GM21360 (cell line): Measurements from ENCODE around the gene CCL4L2.
A peak's percentile ranks its signal among the peaks of the same experiment; 100 is the strongest.
"Not testable (repeated sequence)": the region's sequence is repeated elsewhere in the genome, so short reads cannot be mapped to it uniquely, and the experiment has no call there.

ENCODE experiments used
- ATAC-seq: cut with Tn5 transposase; IDR thresholded peaks from one replicate; pipeline ENCODE4 v1.9.1; 2021; ENCODE audit warnings: mild to moderate bottlenecking, moderate library complexity; ENCODE audit not compliant: unreplicated experiment

The CCL4L2 gene

DNA sequence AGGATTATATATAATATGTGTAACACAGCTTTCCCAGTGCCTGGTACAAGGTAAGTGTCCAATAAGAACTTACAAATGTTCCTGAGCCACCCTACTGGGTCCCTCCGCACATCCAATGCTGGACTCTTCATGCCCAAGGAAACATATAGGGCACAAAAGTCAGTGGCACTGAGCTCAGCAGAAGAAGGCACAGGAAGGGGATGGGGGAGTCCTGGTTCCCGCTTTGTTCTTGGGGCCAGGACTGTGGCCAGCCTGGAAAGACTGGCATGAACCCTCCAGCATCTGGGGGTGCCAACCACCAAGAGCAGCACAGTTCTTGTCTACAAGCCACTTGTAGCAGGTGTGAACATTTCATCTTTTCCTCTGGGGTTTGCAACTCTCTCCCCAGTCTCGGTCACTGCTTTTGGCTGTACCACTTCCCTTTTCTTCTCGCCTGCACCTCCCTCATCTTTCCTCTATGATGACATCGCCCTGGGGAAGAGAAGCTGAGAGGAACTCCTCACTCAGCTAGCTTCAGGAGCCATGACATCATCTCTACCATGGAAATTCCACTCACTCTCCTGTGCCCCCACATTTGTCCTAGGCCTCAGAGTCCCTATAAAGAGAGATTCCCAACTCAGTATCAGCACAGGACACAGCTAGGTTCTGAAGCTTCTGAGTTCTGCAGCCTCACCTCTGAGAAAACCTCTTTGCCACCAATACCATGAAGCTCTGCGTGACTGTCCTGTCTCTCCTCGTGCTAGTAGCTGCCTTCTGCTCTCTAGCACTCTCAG, at the start of gene CCL4L2:
TSS of gene CCL4L2 (plus strand) at position 625 of the 773 bp plus-strand sequence.
- ATAC-seq, result peak; percentile 52

GRCh38 chr17:36168836-36169235, 42.0 kb upstream of the CCL4L2 start:
- not testable (repeated sequence) for ATAC-seq

DNA sequence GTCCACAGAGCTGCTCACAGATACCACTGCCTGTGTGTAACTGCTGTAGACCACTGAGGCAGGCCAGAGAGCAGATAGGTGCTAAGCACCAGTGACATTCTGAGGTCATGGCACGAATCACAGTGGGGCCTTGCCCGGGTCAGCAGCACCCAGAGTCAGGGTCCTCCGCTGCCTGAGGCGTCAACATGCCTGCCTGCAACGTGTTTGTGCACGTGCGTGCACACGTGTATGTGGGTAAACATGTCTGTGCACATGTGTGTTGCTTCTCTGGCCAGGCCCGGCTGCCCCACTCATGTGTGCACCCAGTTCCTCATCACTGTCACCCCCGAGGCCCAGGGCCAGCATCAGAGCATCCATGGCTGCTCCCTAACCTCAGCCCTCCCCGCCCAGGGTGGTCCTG, 34.3 kb upstream of the CCL4L2 start, which contains the start of gene TBC1D3B:
TSS of gene TBC1D3B (minus strand) at position 101 of the 400 bp plus-strand sequence. CDS start 1,586 bp downstream, outside the sequence.
- ATAC-seq, result not testable (repeated sequence)

DNA sequence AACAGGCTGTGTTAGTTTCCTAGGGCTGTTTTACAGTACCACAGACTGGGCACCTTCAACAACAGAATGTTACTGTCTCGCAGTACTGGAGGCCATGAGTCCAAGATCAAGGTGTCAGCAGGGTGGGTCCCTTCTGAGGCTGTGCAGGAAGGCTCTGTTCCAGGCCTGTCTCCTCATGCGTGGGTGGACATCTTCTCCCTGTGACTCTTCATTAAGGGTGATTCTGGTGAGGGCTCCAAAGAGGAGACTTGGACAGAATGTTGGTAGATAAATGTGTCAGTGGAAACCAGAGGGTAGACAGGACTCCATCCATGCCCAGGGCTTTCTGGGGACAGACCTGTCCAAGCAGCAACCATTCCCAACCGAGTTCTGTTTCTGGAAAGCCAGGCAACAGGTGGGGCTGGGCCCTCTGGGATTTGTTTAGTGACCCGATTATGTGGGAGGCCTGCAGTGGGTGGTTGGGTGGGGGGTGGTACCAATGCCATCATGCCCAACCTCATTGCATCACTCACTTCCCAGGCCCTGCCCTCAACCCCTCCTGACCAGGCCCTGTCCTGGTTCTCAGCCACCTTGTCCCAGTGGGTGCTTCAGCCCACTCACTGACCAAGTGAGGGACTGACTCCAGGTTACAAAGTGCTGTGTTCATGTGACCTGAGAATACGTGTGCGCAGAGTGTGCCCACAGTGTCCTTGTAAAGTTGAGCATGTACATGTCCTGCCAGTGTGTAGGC, 29.3 kb upstream of the CCL4L2 start:
- not testable (repeated sequence) for ATAC-seq

DNA sequence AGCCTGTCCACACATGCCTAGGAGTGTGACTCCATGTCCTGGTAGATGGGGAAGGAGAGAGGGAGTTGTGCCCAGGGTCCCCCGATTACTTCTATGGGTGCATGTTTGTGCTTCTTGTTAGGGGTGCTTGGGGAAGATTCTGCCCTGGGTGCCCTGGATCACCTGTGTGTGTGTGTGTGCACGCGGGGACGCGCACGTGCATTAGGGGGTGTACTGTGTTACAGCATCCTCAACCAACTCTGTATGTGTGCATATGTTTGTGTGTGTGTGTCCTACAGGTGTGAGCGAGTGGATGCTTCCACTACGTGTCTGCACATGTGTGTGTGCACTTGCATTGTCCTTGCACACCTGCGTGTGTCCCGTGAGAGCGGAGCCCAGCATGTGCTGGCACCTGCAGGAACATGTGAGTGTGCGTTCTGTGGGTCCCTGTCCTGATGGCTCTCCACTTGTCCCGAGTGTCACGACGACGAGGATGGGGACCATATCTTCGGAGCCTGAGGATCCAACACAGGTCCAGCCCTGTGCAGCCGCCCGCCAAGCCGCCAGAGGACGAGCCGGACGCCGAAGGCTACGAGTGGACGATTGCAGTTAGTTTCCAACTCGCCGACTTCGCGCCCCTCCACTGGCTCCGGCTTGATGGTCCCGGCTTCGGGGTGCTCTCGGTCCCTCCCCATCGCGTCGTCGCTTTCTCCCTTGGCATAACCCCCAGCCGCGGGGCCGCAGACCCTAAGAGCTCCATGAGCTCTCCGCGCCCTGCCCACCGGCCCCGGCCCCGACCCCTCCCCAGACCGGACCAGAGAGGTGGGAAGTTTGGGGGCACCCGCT, 28.5 kb upstream of the CCL4L2 start:
- ATAC-seq, result no peak

GRCh38 chr17:36183001-36183971, 27.6 kb upstream of the CCL4L2 start:
- ATAC-seq, result no peak

DNA sequence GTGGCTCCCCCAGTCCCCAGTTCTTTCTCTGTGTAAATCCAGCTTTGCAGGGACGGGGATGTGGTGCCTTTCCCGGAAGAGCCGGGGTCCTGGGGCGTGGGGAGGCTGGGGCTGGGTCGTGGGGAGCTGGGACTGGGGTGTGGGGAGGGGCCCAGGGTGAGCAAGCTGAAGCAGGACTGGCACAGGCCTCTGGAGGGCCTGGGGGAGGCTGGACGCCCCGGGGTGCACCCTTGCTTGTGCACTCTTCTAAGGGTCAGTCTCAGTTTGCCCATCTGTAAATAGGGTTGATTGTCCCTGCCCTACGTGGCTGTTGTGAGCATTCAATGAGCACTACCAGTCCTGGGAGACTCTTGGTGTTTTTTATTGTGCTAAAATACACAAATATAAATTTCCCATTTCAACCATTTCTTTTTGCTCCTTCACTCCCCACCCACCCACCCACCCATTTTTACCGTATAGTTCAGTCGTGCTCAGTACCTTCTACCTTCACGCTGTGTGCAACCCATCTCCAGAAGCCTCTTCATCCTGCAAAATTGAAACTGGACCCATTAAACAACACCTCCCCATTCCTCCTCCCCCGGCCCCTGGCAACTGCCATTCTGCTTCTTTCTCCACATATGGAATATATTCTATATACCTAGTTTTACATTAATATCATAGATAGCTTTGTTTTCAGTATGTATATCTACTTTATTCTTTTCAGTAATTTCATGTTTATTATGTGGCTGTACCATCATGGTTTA, 26.7 kb upstream of the CCL4L2 start:
- ATAC-seq, result no peak

GRCh38 chr17:36185416-36185815, 25.4 kb upstream of the CCL4L2 start:
- ATAC-seq, result no peak

GRCh38 chr17:36186810-36187763, 23.8 kb upstream of the CCL4L2 start:
- ATAC-seq, result not testable (repeated sequence)

DNA sequence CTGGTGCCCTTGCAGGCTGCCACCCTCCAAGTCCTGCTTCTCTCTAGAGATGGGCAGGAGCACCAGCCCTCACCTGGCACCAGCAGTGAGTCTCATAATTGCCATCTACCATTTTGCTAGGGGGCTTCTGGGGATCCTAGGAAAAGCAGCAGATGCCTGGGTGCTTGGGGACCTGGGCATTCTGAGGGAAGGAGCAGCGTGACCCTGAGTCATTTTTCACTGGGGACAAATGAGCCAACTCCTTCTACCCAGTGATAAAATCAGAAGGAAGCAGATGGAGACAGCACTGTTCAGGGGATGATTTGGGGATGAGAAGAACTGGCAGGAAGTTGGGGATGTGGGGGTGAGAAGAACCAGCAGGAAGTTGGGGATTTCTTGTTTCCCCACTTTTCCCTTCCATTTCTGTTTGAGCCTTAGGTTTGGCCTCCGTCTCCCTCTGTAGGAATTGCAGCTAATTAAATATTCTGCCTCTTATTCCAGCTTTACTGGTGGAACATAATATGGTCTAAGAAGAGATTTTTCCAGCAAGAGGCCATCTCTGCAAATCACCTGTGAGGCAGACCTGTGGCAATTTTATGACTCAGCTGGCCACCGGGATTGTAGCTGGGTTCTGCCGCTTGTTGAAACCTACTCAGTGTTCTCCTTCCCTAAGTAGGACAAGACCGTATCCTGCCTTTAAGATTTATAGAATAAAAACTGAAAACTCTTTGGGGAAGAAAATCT, 22.8 kb upstream of the CCL4L2 start:
- ATAC-seq, result not testable (repeated sequence)

GRCh38 chr17:36188891-36189306, 22.0 kb upstream of the CCL4L2 start:
- ATAC-seq, result no peak

DNA sequence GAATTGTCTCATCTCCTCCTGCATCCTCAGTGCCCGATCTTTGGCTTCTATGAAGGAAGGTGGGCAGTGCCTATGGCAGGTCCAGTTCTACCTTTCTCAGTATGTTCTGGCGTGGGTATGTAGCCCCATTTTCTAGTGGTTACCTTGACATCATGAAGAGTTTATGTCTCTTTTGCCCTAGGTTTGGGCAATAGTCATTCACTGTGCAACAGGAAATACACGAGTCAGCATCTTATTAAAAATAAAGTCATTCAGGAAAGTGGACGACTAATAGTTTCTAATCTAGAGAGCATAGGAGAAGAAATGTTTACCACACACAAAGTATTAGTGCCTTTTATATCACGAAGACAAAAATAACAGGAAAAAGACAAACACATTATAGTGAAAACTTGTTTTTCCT, 20.9 kb upstream of the CCL4L2 start:
- ATAC-seq, result not testable (repeated sequence)

DNA sequence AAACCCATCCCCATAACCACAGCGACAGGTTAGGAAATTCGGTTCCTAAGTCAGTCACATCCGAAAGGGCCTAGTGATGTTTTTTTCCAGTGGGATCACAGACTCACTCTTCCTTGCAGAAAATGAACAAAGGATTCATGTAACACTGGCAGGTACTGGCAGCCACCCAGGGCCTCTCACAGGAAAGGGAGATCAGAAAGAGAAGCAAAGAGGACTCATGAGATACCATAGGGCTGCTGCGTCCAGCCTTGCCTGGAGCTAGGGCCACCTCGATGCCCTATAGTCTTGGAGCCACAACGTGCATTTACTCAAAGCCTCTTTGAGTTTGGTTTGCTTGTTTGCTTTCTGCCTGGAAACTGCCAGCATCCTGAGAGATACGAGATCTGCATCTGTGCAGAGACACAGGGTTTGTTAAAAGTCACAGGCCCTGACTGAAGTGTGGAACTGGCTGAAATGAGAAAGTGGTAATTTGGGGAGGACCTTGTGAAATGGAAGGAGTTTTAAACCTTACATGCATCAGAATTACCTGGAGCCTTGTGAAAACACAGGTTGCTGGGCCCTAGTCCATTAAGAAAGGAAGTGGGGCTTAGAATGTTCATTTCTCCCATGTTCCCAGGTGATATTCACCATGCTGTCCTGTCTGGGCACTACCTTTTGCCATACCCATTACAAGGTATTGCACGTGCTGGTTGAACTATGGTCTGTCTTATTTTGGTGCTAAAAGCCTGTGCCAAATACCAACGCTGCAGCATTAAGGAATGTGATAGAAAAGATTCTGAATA, 20.1 kb upstream of the CCL4L2 start:
- not testable (repeated sequence) for ATAC-seq

- ATAC-seq, result no peak
Observed at GRCh38 chr17:36193216-36193775, 17.6 kb upstream of the CCL4L2 start.

DNA sequence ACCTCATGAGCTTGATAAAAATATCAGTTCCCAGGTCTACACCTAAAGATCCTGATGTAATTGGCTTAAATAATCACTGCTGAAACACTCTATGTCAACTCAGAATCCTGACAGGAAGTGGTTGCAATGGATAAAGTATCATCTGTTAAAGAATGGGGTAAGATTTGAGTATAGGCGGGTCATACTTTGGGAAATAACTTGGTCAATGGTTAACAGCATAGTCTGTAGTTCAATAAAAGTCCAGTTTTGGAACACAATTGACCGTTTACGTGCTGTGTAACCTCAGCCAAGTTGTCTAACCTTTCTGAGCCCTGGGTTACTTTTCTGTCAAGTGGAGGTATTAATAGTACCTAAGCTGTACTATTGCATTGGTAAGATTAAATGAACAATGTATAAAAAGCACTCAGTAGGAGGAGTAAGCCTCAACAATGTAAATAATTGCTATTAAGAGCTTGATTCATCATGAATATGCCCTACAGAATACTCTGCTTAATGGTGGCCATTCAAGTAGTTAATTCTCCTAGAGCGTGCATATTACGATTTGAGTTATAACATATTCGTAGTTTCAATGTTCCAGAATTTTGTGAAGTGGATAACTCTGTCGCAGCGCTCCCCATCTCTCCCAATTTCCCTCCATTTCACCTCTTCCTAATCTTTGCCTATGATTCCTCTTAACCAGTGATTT, 16.6 kb upstream of the CCL4L2 start:
- not testable (repeated sequence) for ATAC-seq
